NB4 (cell line): ENCODE data around the gene MRPL14.

Source experiments
- CTCF ChIP-seq: IDR thresholded peaks from one replicate; pipeline ENCODE4 v1.5.1; 2012; ENCODE audit warnings: low read depth, low read length
- POLR2A ChIP-seq: IDR thresholded peaks from 2 replicates; pipeline ENCODE4 v1.6.1; 2011; ENCODE audit warnings: mild to moderate bottlenecking; ENCODE audit not compliant: insufficient read length; ENCODE audit errors: extremely low read depth

- TF ChIP-seq CTCF (no peak), POLR2A (no peak)
These were observed 22.7 kb downstream of the MRPL14 start for GRCh38 chr6:44104481-44105021.
